Type B pancreatic cell (in vitro differentiated cells): ENCODE data around the gene PLXNA2. TPM values are rescaled to one million over a fixed set of nuclear protein-coding genes. Genes with fewer than 3 reads are reported as not detected.

ENCODE experiments used
- DNase-seq: peaks from one replicate; pipeline ENCODE4 v3.0.0; 2021; ENCODE audit warnings: mixed read lengths; ENCODE audit not compliant: unreplicated experiment; ENCODE audit errors: extremely low spot score
- H3K27ac Mint-ChIP-seq: 2 replicates; pipeline ENCODE4 v1.8.0; 2021; ENCODE audit warnings: mild to moderate bottlenecking, mixed read lengths
- H3K27me3 Mint-ChIP-seq: 2 replicates; pipeline ENCODE4 v1.8.0; 2021; ENCODE audit warnings: mixed read lengths
- H3K36me3 Mint-ChIP-seq: 2 replicates; pipeline ENCODE4 v1.8.0; 2021; ENCODE audit warnings: mixed read lengths
- H3K4me1 Mint-ChIP-seq: one replicate; pipeline ENCODE4 v1.8.0; 2021; ENCODE audit warnings: mixed read lengths; ENCODE audit not compliant: unreplicated experiment
- H3K4me3 Mint-ChIP-seq: 2 replicates; pipeline ENCODE4 v1.8.0; 2021; ENCODE audit warnings: mild to moderate bottlenecking, mixed read lengths
- H3K9me3 Mint-ChIP-seq: 2 replicates; pipeline ENCODE4 v1.8.0; 2021; ENCODE audit warnings: mixed read lengths
- total RNA-seq: library from RNA; stranded (reverse); gene quantifications from 2 replicates; pipeline ENCODE4 v1.2.1, GENCODE V29; 2021; ENCODE audit warnings: low replicate concordance
- TF ChIP-seq, protein P1 (sequence below): fragments of 200-600 bp; sonication (generic); conservative IDR thresholded peaks from 2 replicates; pipeline ENCODE4 v1.5.0; 2021; ENCODE audit warnings: antibody characterized with exemption, mild to moderate bottlenecking

Gene PLXNA2
- total RNA-seq, 1 donor from 2014 or later = 80.1 TPM

DNA sequence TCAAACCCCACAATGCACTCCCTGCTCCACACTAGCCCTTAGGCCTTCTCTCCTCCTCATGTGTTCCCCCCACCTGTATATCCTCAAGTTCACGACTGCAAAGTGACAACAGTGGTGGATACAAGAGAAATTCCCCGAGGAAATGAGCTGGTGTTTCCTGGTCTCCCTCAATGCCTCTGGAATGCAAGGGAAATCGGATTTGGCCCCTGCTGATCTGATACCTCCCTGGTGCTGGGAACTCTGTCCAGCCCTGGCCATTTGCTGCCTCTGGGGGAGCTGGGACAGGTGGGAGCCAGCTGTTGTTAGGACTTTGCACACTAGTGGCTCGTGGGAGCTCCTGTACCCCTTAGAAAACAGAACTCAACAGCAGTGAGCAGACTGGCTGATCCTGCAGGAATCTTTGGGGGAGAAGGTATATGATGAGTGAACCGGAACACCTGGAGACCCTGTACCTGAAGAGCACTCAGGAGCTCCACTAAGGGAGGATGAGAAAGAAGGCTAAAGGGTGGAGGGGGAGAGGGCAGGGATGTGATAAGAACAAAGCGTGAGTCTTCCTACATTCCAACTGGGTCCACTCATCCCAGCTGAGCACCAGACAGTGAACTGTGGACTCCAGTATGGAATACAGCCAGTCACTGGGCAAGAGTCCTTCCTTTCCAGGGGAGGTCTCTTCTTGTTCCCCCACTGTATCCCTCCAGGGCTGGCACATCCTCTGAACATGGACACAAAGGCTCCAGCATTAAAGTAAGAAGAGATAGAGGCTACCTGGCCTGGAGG is 69.3 kb downstream of the PLXNA2 start:
- TF ChIP-seq, protein P1, sequence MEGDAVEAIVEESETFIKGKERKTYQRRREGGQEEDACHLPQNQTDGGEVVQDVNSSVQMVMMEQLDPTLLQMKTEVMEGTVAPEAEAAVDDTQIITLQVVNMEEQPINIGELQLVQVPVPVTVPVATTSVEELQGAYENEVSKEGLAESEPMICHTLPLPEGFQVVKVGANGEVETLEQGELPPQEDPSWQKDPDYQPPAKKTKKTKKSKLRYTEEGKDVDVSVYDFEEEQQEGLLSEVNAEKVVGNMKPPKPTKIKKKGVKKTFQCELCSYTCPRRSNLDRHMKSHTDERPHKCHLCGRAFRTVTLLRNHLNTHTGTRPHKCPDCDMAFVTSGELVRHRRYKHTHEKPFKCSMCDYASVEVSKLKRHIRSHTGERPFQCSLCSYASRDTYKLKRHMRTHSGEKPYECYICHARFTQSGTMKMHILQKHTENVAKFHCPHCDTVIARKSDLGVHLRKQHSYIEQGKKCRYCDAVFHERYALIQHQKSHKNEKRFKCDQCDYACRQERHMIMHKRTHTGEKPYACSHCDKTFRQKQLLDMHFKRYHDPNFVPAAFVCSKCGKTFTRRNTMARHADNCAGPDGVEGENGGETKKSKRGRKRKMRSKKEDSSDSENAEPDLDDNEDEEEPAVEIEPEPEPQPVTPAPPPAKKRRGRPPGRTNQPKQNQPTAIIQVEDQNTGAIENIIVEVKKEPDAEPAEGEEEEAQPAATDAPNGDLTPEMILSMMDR = no peak
- H3K36me3 Mint-ChIP-seq = peaks cover 22% of the 10 kb centered on the region
- peaks cover 70% of the 10 kb centered on the region for H3K4me1 Mint-ChIP-seq
- peak overlapping the region; percentile 25 for H3K27ac Mint-ChIP-seq
- no peak overlapping the region for H3K4me3 Mint-ChIP-seq
- no peaks in the 10 kb centered on the region for H3K9me3 Mint-ChIP-seq
- no peaks in the 10 kb centered on the region for H3K27me3 Mint-ChIP-seq
- no peak for DNase-seq

DNA sequence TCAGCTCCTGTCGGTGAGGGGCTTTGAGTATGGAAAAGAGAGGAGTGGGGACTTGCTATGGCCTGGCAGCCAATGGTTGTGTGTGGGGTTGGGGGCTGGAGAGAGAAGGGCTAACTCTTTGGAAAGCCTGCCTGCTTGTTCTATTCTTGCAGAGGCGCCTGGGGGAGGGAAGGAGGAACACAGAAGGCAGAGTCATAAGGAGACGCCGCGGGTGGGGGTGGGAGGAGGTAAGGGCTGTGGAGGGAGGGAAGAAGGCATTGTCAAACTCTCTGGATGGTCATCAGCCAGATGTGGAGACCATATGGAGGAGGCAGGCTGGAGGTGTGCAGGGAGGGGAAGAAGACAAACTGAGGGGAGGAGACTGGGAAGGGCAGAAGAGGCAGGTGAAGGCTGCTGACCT is 70.0 kb downstream of the PLXNA2 start:
- DNase-seq = no peak
- H3K27ac Mint-ChIP-seq = no peak overlapping the region
- peaks cover 68% of the 10 kb centered on the region for H3K4me1 Mint-ChIP-seq
- TF ChIP-seq, protein P1 = no peak
- H3K9me3 Mint-ChIP-seq = no peaks in the 10 kb centered on the region
- H3K4me3 Mint-ChIP-seq = no peak overlapping the region
- no peaks in the 10 kb centered on the region for H3K27me3 Mint-ChIP-seq
- H3K36me3 Mint-ChIP-seq = peaks cover 24% of the 10 kb centered on the region

DNA sequence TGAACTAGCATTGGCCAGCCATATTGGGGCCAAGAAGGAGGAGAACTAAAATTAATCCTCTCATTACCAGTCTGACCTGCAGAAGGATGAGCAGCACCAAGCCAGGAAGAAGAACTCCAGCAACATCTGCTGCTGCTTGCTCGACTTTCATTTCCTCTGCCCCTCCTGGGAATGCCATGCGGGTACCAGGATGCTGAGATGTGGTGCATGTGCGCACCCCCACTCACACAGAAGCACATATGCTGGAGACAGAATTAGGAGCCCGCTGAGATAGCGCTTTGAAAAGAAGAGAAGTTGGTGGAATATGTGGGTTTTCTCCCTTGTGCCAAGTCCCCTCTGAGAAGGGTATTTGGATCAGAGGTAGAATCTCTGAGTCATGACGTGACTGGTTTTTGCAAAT is 70.4 kb downstream of the PLXNA2 start:
- no peak overlapping the region for H3K27ac Mint-ChIP-seq
- H3K27me3 Mint-ChIP-seq = no peaks in the 10 kb centered on the region
- peaks cover 24% of the 10 kb centered on the region for H3K36me3 Mint-ChIP-seq
- TF ChIP-seq, protein P1 = no peak
- H3K4me1 Mint-ChIP-seq = peaks cover 67% of the 10 kb centered on the region
- no peak overlapping the region for H3K4me3 Mint-ChIP-seq
- no peak for DNase-seq
- H3K9me3 Mint-ChIP-seq = no peaks in the 10 kb centered on the region

DNA sequence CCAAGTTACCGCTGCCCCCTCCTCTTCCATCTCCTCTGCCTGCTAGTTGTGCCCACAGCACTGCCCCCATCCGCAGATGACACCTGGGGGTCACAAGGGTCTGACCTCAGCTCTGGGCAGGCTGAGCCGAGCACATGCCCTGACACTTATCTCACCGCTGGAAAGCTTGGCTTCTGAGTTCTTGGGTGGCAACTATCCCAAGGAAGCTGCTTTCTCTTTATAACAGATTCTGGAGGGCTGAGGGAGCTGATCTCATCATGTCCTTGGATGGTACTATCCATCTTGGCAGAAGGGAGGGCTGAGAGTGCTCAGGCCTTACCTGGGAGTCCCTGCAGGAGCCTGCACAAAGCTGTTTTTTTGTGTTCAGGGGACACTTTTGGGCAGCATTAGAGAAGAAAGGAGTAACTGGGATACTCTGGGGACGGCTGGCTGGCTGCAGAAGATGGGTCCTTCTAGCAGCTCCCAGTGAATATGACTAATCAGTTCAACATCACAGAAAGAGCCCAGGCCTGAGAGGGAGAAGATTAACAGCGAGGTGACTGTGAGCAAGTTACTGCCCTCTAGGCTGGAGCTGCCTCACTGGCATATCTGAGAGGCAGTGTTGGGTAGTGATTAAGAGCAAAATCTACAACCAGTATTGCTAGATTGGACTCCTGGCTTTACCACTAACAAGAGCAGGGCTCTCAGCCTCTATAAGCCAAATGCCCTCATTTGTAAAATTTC is 71.6 kb downstream of the PLXNA2 start:
- DNase-seq = no peak
- H3K27me3 Mint-ChIP-seq = no peaks in the 10 kb centered on the region
- H3K9me3 Mint-ChIP-seq = no peaks in the 10 kb centered on the region
- peaks cover 61% of the 10 kb centered on the region for H3K4me1 Mint-ChIP-seq
- peaks cover 27% of the 10 kb centered on the region for H3K36me3 Mint-ChIP-seq
- H3K27ac Mint-ChIP-seq = peak overlapping the region; percentile 21
- TF ChIP-seq, protein P1 = no peak
- peak overlapping the region; percentile 26 for H3K4me3 Mint-ChIP-seq

DNA sequence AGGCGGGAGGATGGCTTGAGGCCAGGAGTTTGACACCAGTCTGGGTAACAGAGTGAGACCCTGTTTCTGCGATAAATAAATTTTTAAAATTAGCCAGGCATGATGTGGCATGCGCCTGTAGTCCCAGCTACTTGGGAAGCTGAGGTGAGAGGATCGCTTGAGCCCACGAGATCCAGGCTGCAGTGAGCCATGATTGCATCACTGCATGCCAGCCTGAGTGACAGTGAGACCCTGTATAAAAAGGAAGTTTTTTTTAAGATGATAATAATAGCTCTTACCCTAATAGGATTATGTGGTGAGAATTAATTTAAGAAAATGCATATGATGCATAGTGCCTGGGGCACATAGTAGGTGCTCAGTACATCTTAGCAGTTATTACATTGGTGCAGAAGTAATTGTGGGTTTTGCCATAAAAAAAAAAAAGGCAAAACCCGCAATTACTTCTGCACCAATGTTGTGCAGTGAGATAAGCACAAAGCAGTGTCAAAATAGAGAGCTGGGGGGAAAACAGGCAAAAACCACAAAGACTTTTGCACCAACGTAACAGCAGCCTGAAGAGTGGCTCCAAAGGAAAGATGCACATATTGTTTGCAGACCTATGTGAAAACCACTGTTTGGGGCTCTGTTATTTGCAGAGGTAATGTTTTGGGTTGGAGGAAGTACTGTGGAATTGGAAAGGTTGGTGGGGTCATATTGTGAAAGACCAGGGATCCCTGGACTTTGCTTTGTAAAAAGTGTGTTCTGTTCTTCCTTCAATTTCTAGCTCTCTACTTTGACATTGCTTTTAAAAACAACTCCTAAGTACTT is 72.4 kb downstream of the PLXNA2 start:
- TF ChIP-seq, protein P1 = no peak
- no peaks in the 10 kb centered on the region for H3K9me3 Mint-ChIP-seq
- peaks cover 61% of the 10 kb centered on the region for H3K4me1 Mint-ChIP-seq
- peaks cover 27% of the 10 kb centered on the region for H3K36me3 Mint-ChIP-seq
- DNase-seq = no peak
- H3K4me3 Mint-ChIP-seq = no peak overlapping the region
- no peaks in the 10 kb centered on the region for H3K27me3 Mint-ChIP-seq
- no peak overlapping the region for H3K27ac Mint-ChIP-seq
